ENCODE measurements around the gene RNF180. TPM values are rescaled to one million over a fixed set of nuclear protein-coding genes. Genes with fewer than 3 reads are reported as not detected.

Gene RNF180
- total RNA-seq, 1 experiment from 2014 or later, result 0.30 TPM

DNA sequence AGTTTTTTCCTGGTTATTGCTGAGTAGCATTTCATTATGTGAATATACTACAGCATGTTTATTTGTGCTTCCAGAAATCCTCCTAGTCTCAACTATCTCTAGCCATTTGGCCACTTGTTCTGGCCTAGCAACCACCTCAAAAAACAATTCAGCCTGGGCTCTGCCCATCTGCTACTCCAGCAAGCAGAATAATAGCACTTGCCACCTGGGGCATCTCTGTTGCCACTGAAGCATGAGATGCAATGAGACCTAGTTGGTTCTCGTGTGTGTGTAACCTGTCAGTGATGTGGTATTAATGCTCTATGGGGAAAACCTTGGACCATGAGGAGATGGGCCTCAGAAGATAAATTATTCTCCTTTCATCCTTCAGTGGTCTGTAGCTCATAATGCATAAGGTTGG, 129.5 kb downstream of the RNF180 start:
- H4K20me1 ChIP-seq (ENCODE audit: insufficient read depth, low read depth, low read length), result no peaks in the 10 kb centered on the region
- H3K4me2 ChIP-seq (ENCODE audit: low read depth, low read length, poor library complexity, severe bottlenecking), result no peak overlapping the region
- H2AFZ ChIP-seq (ENCODE audit: low read length), result no peak overlapping the region
- DNase-seq, result no peak
- H3K36me3 ChIP-seq (ENCODE audit: insufficient read depth, low read length), result no peaks in the 10 kb centered on the region
- H3K9me2 ChIP-seq (replicated peaks; ENCODE audit: insufficient read depth, low read length), result no peaks in the 10 kb centered on the region
- no peaks in the 10 kb centered on the region for H3K9me3 ChIP-seq (ENCODE audit: low read length)
- no peak overlapping the region for H3K9ac ChIP-seq (ENCODE audit: low read length)
- no peak overlapping the region for H3K27ac ChIP-seq (ENCODE audit: low read length)
- no peaks in the 10 kb centered on the region for H3K4me1 ChIP-seq (ENCODE audit: low read length)
- no peaks in the 10 kb centered on the region for H3K79me2 ChIP-seq (ENCODE audit: low read length)
- no peaks in the 10 kb centered on the region for H3K27me3 ChIP-seq (ENCODE audit: low read length)
- H3K4me3 ChIP-seq (ENCODE audit: low read length), result no peak overlapping the region

GRCh38 chr5:64298586-64298985, 132.9 kb downstream of the RNF180 start:
- H3K9me3 ChIP-seq (ENCODE audit: low read length), result no peaks in the 10 kb centered on the region
- H3K4me3 ChIP-seq (ENCODE audit: low read length), result no peak overlapping the region
- no peak overlapping the region for H2AFZ ChIP-seq (ENCODE audit: low read length)
- DNase-seq, result no peak
- no peaks in the 10 kb centered on the region for H3K4me1 ChIP-seq (ENCODE audit: low read length)
- no peaks in the 10 kb centered on the region for H3K36me3 ChIP-seq (ENCODE audit: insufficient read depth, low read length)
- H3K9ac ChIP-seq (ENCODE audit: low read length), result no peak overlapping the region
- H3K9me2 ChIP-seq (replicated peaks; ENCODE audit: insufficient read depth, low read length), result no peaks in the 10 kb centered on the region
- H3K4me2 ChIP-seq (ENCODE audit: low read depth, low read length, poor library complexity, severe bottlenecking), result no peak overlapping the region
- H3K27me3 ChIP-seq (ENCODE audit: low read length), result no peaks in the 10 kb centered on the region
- no peak overlapping the region for H3K27ac ChIP-seq (ENCODE audit: low read length)
- H3K79me2 ChIP-seq (ENCODE audit: low read length), result no peaks in the 10 kb centered on the region
- H4K20me1 ChIP-seq (ENCODE audit: insufficient read depth, low read depth, low read length), result no peaks in the 10 kb centered on the region

DNA sequence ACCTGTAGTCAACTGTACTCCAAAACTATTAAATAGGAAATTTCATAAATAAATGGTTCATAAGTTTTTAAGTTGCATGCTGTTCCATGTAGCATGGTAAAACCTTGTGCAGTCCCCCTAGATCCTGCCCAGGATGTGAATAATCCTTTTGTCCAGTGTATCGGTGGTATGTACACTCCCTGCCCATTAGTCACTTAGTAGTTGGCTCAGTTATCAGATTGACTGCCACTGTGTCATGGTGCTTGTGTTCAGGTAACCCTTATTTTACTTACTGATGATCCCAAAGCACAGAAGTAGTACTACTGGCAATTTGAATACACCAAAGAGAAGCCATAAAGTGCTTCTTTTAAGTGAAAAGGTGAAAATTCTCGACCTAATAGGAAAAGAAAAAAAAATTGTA, 134.2 kb downstream of the RNF180 start:
- Histone ChIP-seq H3K27me3 (ENCODE audit: low read length) (no peaks in the 10 kb centered on the region), H3K9me2 (replicated peaks; ENCODE audit: insufficient read depth, low read length) (no peaks in the 10 kb centered on the region), H3K9ac (ENCODE audit: low read length) (no peak overlapping the region), H3K79me2 (ENCODE audit: low read length) (no peaks in the 10 kb centered on the region), H2AFZ (ENCODE audit: low read length) (no peak overlapping the region), H3K4me1 (ENCODE audit: low read length) (no peaks in the 10 kb centered on the region), H3K36me3 (ENCODE audit: insufficient read depth, low read length) (no peaks in the 10 kb centered on the region), H4K20me1 (ENCODE audit: insufficient read depth, low read depth, low read length) (no peaks in the 10 kb centered on the region), H3K27ac (ENCODE audit: low read length) (no peak overlapping the region), H3K4me3 (ENCODE audit: low read length) (no peak overlapping the region), H3K4me2 (ENCODE audit: low read depth, low read length, poor library complexity, severe bottlenecking) (no peak overlapping the region), H3K9me3 (ENCODE audit: low read length) (no peaks in the 10 kb centered on the region)
- DNase-seq, result no peak

GRCh38 chr5:64301566-64301965, 135.9 kb downstream of the RNF180 start:
- Histone ChIP-seq H2AFZ (ENCODE audit: low read length) (no peak overlapping the region), H3K9me2 (replicated peaks; ENCODE audit: insufficient read depth, low read length) (no peaks in the 10 kb centered on the region), H3K4me1 (ENCODE audit: low read length) (no peaks in the 10 kb centered on the region), H3K27ac (ENCODE audit: low read length) (no peak overlapping the region), H3K9ac (ENCODE audit: low read length) (no peak overlapping the region), H3K79me2 (ENCODE audit: low read length) (no peaks in the 10 kb centered on the region), H3K27me3 (ENCODE audit: low read length) (no peaks in the 10 kb centered on the region), H3K4me3 (ENCODE audit: low read length) (no peak overlapping the region), H4K20me1 (ENCODE audit: insufficient read depth, low read depth, low read length) (no peaks in the 10 kb centered on the region), H3K4me2 (ENCODE audit: low read depth, low read length, poor library complexity, severe bottlenecking) (no peak overlapping the region), H3K9me3 (ENCODE audit: low read length) (no peaks in the 10 kb centered on the region), H3K36me3 (ENCODE audit: insufficient read depth, low read length) (no peaks in the 10 kb centered on the region)
- DNase-seq, result no peak

DNA sequence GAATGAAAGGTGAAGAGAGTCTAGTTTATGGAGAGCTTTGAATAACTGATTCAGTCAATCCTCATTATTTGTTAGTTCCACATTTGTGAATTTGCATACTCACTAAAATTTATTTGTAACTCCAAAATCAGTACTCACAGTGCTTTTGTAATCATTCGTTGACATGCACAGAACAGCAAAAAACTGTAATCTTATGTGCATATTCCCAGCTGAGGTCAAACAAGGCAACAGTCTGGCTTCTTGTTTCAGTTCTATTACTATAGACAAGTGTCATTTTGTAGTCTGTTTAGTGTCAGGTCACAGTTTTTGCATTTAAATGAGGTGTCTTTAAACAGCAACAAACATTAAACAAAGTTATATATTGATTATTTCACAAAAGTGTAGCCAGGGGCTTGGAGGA, 142.5 kb downstream of the RNF180 start:
- no peaks in the 10 kb centered on the region for H3K9me2 ChIP-seq (replicated peaks; ENCODE audit: insufficient read depth, low read length)
- no peak overlapping the region for H3K4me2 ChIP-seq (ENCODE audit: low read depth, low read length, poor library complexity, severe bottlenecking)
- H3K27ac ChIP-seq (ENCODE audit: low read length), result no peak overlapping the region
- H3K9me3 ChIP-seq (ENCODE audit: low read length), result no peaks in the 10 kb centered on the region
- no peak overlapping the region for H2AFZ ChIP-seq (ENCODE audit: low read length)
- H3K9ac ChIP-seq (ENCODE audit: low read length), result no peak overlapping the region
- H4K20me1 ChIP-seq (ENCODE audit: insufficient read depth, low read depth, low read length), result no peaks in the 10 kb centered on the region
- H3K79me2 ChIP-seq (ENCODE audit: low read length), result no peaks in the 10 kb centered on the region
- no peak for DNase-seq
- no peak overlapping the region for H3K4me3 ChIP-seq (ENCODE audit: low read length)
- no peaks in the 10 kb centered on the region for H3K4me1 ChIP-seq (ENCODE audit: low read length)
- no peaks in the 10 kb centered on the region for H3K27me3 ChIP-seq (ENCODE audit: low read length)
- H3K36me3 ChIP-seq (ENCODE audit: insufficient read depth, low read length), result no peaks in the 10 kb centered on the region

GRCh38 chr5:64312491-64312890, 146.8 kb downstream of the RNF180 start:
- no peak overlapping the region for H3K9ac ChIP-seq (ENCODE audit: low read length)
- no peaks in the 10 kb centered on the region for H3K79me2 ChIP-seq (ENCODE audit: low read length)
- no peaks in the 10 kb centered on the region for H3K27me3 ChIP-seq (ENCODE audit: low read length)
- DNase-seq, result no peak
- no peaks in the 10 kb centered on the region for H3K36me3 ChIP-seq (ENCODE audit: insufficient read depth, low read length)
- H3K9me3 ChIP-seq (ENCODE audit: low read length), result no peaks in the 10 kb centered on the region
- H2AFZ ChIP-seq (ENCODE audit: low read length), result no peak overlapping the region
- no peaks in the 10 kb centered on the region for H3K4me1 ChIP-seq (ENCODE audit: low read length)
- no peak overlapping the region for H3K4me3 ChIP-seq (ENCODE audit: low read length)
- no peak overlapping the region for H3K4me2 ChIP-seq (ENCODE audit: low read depth, low read length, poor library complexity, severe bottlenecking)
- H3K9me2 ChIP-seq (replicated peaks; ENCODE audit: insufficient read depth, low read length), result no peaks in the 10 kb centered on the region
- no peaks in the 10 kb centered on the region for H4K20me1 ChIP-seq (ENCODE audit: insufficient read depth, low read depth, low read length)
- H3K27ac ChIP-seq (ENCODE audit: low read length), result no peak overlapping the region

DNA sequence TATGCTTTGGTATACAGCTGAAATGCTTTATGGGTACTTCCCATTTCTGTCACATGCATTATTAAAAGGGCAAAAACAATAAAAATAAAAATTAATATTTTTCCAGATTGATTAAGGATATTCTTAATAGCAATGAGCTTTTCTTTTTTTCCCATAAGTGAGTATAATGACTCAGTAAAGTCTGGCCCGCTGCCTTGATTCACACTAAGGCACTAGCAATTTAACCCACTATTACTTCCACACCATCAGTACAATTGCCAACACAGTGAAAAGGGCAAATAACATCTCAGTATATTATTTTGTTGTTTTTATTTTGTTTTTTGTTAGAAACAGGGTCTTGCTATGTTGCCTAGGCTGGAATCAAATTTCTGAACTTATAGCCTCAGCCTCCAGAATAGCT, 150.1 kb downstream of the RNF180 start:
- Histone ChIP-seq H3K36me3 (ENCODE audit: insufficient read depth, low read length) (no peaks in the 10 kb centered on the region), H3K9me3 (ENCODE audit: low read length) (no peaks in the 10 kb centered on the region), H3K4me2 (ENCODE audit: low read depth, low read length, poor library complexity, severe bottlenecking) (no peak overlapping the region), H2AFZ (ENCODE audit: low read length) (no peak overlapping the region), H3K79me2 (ENCODE audit: low read length) (no peaks in the 10 kb centered on the region), H4K20me1 (ENCODE audit: insufficient read depth, low read depth, low read length) (no peaks in the 10 kb centered on the region), H3K9ac (ENCODE audit: low read length) (no peak overlapping the region), H3K9me2 (replicated peaks; ENCODE audit: insufficient read depth, low read length) (no peaks in the 10 kb centered on the region), H3K4me1 (ENCODE audit: low read length) (no peaks in the 10 kb centered on the region), H3K27me3 (ENCODE audit: low read length) (no peaks in the 10 kb centered on the region), H3K27ac (ENCODE audit: low read length) (no peak overlapping the region), H3K4me3 (ENCODE audit: low read length) (no peak overlapping the region)
- no peak for DNase-seq

- no peaks in the 10 kb centered on the region for H3K9me3 ChIP-seq (ENCODE audit: low read length)
- no peaks in the 10 kb centered on the region for H3K79me2 ChIP-seq (ENCODE audit: low read length)
- H3K9me2 ChIP-seq (replicated peaks; ENCODE audit: insufficient read depth, low read length), result no peaks in the 10 kb centered on the region
- H3K36me3 ChIP-seq (ENCODE audit: insufficient read depth, low read length), result no peaks in the 10 kb centered on the region
- H3K9ac ChIP-seq (ENCODE audit: low read length), result no peak overlapping the region
- H4K20me1 ChIP-seq (ENCODE audit: insufficient read depth, low read depth, low read length), result no peaks in the 10 kb centered on the region
- no peak overlapping the region for H3K27ac ChIP-seq (ENCODE audit: low read length)
- H3K4me3 ChIP-seq (ENCODE audit: low read length), result no peak overlapping the region
- H3K27me3 ChIP-seq (ENCODE audit: low read length), result no peaks in the 10 kb centered on the region
- no peak overlapping the region for H2AFZ ChIP-seq (ENCODE audit: low read length)
- no peak for DNase-seq
- no peak overlapping the region for H3K4me2 ChIP-seq (ENCODE audit: low read depth, low read length, poor library complexity, severe bottlenecking)
- no peaks in the 10 kb centered on the region for H3K4me1 ChIP-seq (ENCODE audit: low read length)
These were observed 152.5 kb downstream of the RNF180 start for GRCh38 chr5:64318175-64318574.

DNA sequence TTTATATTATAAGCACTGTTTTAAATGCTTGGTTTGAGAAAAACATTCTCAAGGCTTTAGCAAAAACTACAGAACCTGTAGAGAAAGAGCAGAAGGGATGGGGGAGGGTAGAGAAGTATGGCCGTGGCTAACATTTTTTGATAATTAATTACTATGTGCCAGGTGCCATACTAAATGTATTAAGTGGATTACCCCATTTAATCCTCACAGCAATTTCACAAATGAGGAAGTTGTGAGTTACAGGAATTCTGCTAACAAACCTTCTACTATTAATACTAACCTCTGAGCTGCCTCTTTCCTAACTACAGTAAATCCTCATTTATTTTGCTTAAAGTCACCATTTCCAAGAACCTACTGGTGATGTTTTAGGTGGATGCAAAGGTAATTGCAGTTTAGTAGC, 157.9 kb downstream of the RNF180 start:
- H2AFZ ChIP-seq (ENCODE audit: low read length), result no peak overlapping the region
- H3K4me1 ChIP-seq (ENCODE audit: low read length), result no peaks in the 10 kb centered on the region
- H3K27me3 ChIP-seq (ENCODE audit: low read length), result no peaks in the 10 kb centered on the region
- no peaks in the 10 kb centered on the region for H3K79me2 ChIP-seq (ENCODE audit: low read length)
- H3K4me3 ChIP-seq (ENCODE audit: low read length), result no peak overlapping the region
- no peaks in the 10 kb centered on the region for H3K9me2 ChIP-seq (replicated peaks; ENCODE audit: insufficient read depth, low read length)
- H4K20me1 ChIP-seq (ENCODE audit: insufficient read depth, low read depth, low read length), result no peaks in the 10 kb centered on the region
- no peak overlapping the region for H3K4me2 ChIP-seq (ENCODE audit: low read depth, low read length, poor library complexity, severe bottlenecking)
- no peak overlapping the region for H3K27ac ChIP-seq (ENCODE audit: low read length)
- no peak for DNase-seq
- H3K9ac ChIP-seq (ENCODE audit: low read length), result no peak overlapping the region
- no peaks in the 10 kb centered on the region for H3K9me3 ChIP-seq (ENCODE audit: low read length)
- H3K36me3 ChIP-seq (ENCODE audit: insufficient read depth, low read length), result no peaks in the 10 kb centered on the region
